Measurements from ENCODE around the gene PSMB3.
"Not testable (repeated sequence)": the region's sequence is repeated elsewhere in the genome, so short reads cannot be mapped to it uniquely, and the experiment has no call there.

The PSMB3 gene

DNA sequence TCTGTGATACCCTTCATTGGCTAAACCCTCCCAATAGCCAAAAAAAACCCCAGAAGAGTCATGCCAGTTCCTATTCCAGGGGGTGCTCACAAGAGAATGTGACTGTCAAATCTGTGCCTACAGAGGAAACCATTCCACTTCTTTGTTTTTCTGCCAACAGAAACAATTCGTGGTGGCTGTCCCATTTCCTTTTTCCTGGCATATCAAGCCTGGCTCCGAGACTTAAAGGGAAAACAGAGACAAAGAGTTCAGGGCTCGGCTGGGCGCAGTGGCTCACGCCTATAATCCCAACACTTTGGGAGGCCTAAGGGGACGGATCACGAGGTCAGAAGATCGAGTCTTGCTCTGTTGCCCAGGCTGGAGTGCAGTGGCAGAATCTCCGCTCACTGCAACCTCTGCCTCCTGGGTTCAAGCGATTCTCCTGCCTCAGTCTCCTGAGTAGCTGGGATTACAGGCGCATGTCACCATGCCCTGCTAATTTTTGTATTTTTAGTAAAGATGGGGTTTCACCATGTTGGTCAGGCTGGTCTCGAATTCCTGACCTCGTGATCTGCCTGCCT lies 37.7 kb downstream of the PSMB3 start:
- in situ Hi-C loops (cut with HindIII; ENCODE audit: low sequenced_read_pairs), result not testable (repeated sequence)

DNA sequence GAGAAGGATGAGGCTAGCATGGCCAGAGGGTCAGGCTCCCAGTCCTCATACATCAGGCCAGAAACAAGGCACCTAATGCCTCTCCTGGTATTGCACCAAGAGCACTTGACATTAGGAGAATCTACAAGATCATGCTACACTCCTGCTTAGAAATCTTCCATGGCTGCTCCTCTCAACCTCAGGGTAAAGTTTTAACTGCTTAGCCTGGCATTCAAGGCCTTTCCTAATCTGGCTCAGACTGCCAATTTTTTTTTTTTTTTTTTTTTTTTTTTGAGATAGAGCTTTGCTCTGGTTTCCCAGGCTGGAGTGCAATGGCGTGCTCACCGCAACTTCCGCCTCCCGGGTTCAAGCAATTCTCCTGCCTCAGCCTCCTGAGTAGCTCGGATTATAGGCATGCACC lies 38.6 kb downstream of the PSMB3 start:
- in situ Hi-C loops (cut with HindIII; ENCODE audit: low sequenced_read_pairs), result no loop called here

DNA sequence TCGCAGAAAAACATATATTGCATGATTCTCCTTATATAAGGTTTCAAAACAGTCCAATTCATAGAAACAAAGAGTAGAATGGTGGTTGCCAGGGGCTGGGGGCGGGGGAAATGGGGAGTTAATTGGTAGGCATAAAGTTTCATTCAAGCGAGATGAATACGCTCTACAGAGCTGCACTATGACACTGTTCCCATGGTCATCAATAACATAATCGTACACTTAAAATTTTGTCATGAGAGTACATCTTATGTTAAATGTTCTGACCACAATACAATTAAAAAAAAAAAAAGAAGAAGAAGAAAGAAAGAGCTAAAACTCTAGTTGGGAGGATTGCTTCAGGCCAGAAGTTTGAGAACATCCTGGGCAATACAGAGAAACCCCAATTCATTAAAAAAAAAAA lies 41.7 kb downstream of the PSMB3 start:
- in situ Hi-C loops (cut with HindIII; ENCODE audit: low sequenced_read_pairs), result no loop called here

DNA sequence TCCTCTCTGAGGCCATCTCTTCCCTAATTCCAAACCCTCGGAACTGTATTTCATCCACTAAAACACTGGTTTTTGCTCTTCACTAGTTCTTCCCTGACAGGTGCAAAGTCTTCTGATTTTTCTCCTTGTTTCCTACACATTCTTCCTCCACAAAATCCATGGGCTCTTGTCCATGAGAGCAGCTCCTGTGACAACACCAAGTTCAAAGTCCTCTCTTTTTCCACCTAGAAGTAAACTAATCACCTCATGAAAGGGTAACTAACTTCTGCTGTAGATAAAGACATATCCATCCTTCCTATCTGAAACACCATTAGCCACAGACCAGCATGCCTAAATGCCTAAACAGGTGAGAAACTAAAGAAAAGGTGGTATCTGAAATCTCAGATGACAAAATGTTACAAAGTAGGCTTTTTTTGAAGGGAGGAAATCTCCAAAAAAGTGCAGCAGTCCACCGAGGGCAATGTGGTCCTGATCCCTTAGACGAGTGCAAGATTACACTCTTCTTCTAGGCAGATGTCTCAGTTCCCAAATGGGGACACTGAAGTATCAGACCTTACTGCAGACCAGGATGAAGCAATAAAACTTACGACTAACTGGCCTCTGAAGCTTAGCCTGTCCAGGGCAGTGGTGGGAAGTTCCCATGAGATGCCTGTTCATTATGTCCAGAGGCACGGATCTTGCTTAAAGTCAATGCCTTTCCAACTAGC lies 44.1 kb downstream of the PSMB3 start:
- in situ Hi-C loops (cut with HindIII; ENCODE audit: low sequenced_read_pairs), result no loop called here

DNA sequence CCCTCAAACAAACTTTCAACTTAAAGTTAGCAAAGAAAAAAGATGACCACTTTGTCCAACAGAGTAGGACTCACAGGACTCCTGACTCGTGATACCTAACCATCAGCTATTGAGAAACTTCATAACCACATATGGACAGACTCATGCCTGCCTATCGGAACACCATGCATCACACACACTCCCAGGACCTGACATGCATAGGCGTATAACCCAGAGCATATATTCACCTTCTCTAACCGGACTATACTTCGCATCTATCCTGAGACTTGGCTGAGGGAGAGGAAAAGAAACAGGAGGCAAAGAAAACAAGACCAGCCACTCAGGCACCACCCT lies 44.6 kb downstream of the PSMB3 start:
- in situ Hi-C loops (cut with HindIII; ENCODE audit: low sequenced_read_pairs), result no loop called here

DNA sequence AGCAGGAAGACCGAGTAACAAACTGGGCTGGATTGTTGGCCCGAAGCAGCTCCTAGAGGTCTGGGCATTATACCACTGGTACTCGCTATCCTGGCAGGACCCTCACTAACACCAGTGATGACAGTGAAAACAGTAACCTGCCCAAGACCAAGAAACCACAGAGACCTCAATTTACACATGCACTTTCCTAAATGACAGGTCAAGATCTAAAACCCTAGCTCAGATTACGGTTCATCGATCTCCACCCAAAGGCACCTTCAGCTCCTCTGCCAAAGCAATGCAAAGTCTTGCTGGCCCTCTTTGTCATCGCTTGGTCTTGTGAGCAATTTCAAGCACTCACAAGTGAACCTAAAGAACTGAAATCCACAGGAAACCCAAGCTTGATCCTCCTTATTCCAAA lies 45.3 kb downstream of the PSMB3 start:
- in situ Hi-C loops (cut with HindIII; ENCODE audit: low sequenced_read_pairs), result no loop called here

DNA sequence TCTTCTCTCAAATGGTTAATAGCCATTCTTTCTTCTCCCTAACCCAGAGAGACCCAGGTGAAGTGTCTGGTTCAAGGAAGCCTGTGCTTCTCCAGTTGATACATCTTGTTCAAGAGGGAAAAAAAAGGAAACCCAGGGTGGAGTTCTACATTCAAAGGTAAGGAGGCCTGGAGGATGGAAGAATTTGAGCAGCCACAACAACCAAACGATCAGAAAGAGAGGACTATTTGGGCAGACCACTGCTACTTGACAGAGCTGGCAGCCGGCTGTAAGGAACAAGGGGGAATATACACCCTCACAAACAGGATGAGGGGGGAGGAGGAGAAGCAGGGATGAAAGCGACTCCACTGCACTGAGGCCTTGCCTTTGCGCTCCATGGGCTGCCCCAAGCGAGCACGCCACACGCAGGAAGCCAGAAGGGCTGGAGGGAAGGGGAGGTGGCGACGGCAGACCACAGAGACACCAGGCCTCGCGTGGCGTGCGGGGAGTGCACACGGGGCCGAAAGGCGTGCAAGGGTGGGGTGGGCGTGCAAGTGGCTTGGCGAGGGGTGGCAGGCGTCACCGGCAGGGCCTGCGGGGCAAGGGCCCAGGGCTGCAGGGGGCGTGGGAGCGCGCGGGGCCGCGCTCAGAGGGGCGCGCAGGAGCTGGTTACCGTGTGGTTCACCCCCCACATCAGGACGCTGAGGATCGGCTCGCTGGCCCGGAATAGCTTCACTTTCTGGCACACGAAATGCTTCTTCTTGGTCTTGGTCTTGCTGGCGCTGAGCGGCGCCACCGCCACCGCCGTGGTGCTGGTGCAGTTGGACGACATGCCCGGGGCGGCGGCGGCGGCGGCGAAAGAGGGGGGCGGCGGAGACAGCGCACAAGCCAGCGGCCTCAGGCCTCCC lies 46.3 kb downstream of the PSMB3 start:
- in situ Hi-C loops (cut with HindIII; ENCODE audit: low sequenced_read_pairs), result no loop called here

DNA sequence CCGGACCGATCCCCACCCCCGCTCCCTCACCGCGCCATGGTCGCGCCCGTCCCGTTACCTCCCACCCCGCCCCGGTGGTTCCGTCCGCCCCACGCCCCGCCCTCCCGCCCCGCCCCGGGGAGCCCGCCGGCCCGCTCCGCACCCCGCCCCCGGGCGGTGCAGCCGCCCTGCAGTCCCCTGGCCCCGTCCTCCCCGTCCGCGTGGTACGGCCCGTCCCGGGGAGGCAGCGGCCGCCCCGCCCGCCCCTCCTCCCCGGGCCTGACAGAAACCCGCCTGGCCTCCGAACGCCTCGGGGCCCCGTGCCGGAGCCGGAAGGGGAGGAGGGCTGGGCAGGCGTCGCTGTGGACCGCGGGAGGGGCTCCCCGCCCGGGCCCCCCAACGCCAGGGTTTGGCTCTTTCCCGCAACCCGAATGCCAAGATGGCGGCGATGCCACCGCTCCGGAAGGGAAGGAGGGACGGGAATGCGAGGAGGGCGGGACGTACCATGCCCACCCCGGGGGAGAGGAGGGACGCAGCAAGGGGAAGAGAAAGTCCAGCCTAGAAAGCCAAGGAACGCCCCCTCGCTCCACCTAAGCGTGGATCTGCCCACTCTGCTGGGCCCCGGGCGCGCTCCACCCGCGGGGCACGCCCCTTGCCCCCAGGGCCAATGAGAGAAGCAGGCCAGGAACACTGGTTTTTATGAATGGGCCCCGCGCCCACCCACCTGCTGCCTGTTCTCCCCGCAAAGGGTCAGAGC lies 47.1 kb downstream of the PSMB3 start, which contains the start of gene PIP4K2B:
Gene PIP4K2B (minus strand): TSS at position 56 of the 736 bp plus-strand sequence. CDS start 132 bp downstream, outside the sequence.
- in situ Hi-C loops (cut with HindIII; ENCODE audit: low sequenced_read_pairs), result no loop called here

DNA sequence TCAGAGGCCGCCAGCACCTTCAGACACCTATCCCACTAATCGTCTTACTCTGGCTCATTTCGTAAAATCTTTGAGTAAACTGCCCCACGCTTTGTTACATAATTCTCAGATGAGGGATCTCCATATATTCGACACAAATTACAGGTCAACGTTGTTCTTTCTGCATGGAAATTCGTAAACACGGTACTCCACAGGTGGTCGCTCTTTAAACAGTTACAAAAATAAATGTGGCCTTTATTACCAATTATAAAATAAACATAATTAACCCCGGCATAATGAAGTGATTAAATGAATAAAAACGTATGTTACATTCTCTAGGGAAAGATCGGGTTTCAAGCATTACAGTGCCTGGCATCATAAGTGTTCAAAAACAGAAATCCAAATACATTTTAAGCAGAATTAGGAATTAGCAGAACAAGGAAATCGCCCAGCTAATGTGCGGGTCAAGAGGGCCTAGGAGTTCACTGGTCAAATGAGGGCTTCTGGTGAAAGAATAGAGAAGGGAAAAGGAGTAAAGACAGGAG lies 47.8 kb downstream of the PSMB3 start:
- in situ Hi-C loops (cut with HindIII; ENCODE audit: low sequenced_read_pairs), result no loop called here

DNA sequence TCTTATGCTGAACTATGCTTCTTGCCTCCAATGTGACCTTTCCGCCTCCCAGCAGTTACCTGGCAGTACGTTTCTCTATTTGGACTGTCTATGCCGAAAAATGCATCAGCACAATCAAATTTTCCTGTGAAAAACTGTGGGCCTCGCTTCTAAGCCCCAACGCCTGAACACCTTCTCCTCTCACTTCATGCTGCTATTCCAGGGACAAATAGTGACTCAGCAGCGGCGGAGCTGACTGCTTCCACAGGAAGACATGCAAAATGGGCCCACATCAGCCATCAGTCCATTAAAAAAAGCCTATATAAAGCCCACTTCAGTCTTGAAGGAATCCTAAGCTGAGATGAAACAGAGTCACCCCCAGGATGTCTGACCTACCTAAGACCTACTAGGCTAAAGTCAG lies 57.3 kb downstream of the PSMB3 start:
- in situ Hi-C loops (cut with HindIII; ENCODE audit: low sequenced_read_pairs), result no loop called here

Data from DLD1 (cell line).